HepG2 (cell line): ENCODE results near the gene SGPL1.

Experiments
- FIP1L1 ChIP-seq: fragments of 200-400 bp; formaldehyde crosslinking; IDR thresholded peaks from 2 replicates; pipeline ENCODE4 v1.6.1; 2018; ENCODE audit warnings: low read depth, mild to moderate bottlenecking, low read length, moderate library complexity, borderline replicate concordance; ENCODE audit not compliant: insufficient read depth
- NFE2L1 ChIP-seq: sonication (generic); formaldehyde crosslinking; IDR thresholded peaks from 2 replicates; pipeline ENCODE4 v1.4.0; 2020; ENCODE audit warnings: missing genetic modification reagents, mild to moderate bottlenecking, borderline replicate concordance
- RFX5 ChIP-seq: IDR thresholded peaks from 2 replicates; pipeline ENCODE4 v1.6.1; 2011; ENCODE audit warnings: low read depth, low read length, improper control_type of control experiment
- TP53 ChIP-seq: sonication (generic); formaldehyde crosslinking; conservative IDR thresholded peaks from 2 replicates; pipeline ENCODE4 v1.4.0; 2020; ENCODE audit warnings: missing genetic modification reagents
- TRIM24 ChIP-seq: sonication (generic); formaldehyde crosslinking; IDR thresholded peaks from 2 replicates; pipeline ENCODE4 v1.8.0; 2022; ENCODE audit warnings: mild to moderate bottlenecking, missing genetic modification reagents
- ZNF331 ChIP-seq: sonication (generic); formaldehyde crosslinking; IDR thresholded peaks from 2 replicates; pipeline ENCODE4 v1.4.0; 2020; ENCODE audit warnings: missing genetic modification reagents
- ZNF782 ChIP-seq: sonication (generic); formaldehyde crosslinking; IDR thresholded peaks from 2 replicates; pipeline ENCODE4 v1.4.0; 2020; ENCODE audit warnings: missing genetic modification reagents, mild to moderate bottlenecking, borderline replicate concordance
- ZSCAN29 ChIP-seq: sonication (generic); formaldehyde crosslinking; conservative IDR thresholded peaks from 2 replicates; pipeline ENCODE4 v1.4.0; 2020; ENCODE audit warnings: mild to moderate bottlenecking, missing genetic modification reagents
- TF ChIP-seq, protein P1 (sequence below): sonication (generic); formaldehyde crosslinking; IDR thresholded peaks from 2 replicates; pipeline ENCODE4 v1.5.0; 2020; ENCODE audit warnings: mild to moderate bottlenecking, missing genetic modification reagents, moderate library complexity

DNA sequence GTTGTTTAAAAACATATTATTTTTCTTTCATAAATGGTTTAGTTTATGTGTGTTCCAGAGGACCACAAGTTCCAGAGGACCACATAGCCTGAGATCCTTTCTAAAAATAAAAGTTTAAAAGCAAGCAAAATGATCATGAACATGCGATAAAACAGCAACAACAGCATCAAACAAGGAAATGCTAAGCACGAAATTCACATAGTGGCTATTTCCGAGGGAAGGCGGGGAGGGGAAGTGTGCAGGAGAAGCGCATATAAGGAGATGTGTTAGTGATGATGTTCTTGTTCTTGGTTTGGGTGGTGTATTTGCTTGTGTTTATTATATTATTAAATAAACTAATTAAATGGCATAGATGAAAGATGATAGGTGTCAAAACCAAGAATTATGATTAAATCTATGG lies 31.7 kb upstream of the SGPL1 start:
- no peak for TF ChIP-seq TP53 (CRISPR knock-in tag)
- TF ChIP-seq ZSCAN29 (CRISPR knock-in tag) = no peak
- no peak for TF ChIP-seq RFX5
- TF ChIP-seq, protein P1, sequence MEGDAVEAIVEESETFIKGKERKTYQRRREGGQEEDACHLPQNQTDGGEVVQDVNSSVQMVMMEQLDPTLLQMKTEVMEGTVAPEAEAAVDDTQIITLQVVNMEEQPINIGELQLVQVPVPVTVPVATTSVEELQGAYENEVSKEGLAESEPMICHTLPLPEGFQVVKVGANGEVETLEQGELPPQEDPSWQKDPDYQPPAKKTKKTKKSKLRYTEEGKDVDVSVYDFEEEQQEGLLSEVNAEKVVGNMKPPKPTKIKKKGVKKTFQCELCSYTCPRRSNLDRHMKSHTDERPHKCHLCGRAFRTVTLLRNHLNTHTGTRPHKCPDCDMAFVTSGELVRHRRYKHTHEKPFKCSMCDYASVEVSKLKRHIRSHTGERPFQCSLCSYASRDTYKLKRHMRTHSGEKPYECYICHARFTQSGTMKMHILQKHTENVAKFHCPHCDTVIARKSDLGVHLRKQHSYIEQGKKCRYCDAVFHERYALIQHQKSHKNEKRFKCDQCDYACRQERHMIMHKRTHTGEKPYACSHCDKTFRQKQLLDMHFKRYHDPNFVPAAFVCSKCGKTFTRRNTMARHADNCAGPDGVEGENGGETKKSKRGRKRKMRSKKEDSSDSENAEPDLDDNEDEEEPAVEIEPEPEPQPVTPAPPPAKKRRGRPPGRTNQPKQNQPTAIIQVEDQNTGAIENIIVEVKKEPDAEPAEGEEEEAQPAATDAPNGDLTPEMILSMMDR (CRISPR knock-in tag) = no peak
- TF ChIP-seq FIP1L1 = no peak
- no peak for TF ChIP-seq ZNF331 (CRISPR knock-in tag)
- TF ChIP-seq TRIM24 = no peak
- no peak for TF ChIP-seq NFE2L1 (CRISPR knock-in tag)
- TF ChIP-seq ZNF782 (CRISPR knock-in tag) = no peak
